DND-41 (cell line): ENCODE measurements around the gene FHIT.

Experiments used
- EZH2 ChIP-seq: IDR thresholded peaks from 3 replicates; pipeline ENCODE4 v1.6.1; 2012; ENCODE audit warnings: borderline replicate concordance, low read depth, mild to moderate bottlenecking, moderate library complexity, low read length, inconsistent platforms; ENCODE audit not compliant: severe bottlenecking
- TF ChIP-seq, protein P1 (sequence below): IDR thresholded peaks from 2 replicates; pipeline ENCODE4 v1.5.1; 2012; ENCODE audit warnings: borderline replicate concordance, low read length, moderate library complexity, mild to moderate bottlenecking; ENCODE audit not compliant: poor library complexity, severe bottlenecking; ENCODE audit errors: extremely low read depth

DNA sequence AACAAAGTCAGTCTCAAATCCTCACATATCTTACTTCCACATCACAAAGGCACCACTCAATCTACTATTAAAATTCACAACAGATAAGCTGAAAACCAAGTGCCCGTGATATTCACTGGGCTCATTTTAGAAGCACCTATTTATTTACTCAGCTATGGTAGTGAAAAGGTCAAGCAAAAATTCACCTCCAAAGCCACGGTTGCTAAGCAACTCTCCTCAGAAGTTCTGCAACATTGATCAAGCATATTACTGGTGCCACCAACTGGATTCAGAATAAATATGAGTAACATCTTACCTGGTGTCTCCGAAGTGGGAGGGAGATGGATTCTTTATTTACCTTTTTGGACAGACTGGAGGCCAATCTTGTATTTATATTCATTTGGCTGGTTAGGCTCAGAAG, 714.8 kb downstream of the FHIT start:
- TF ChIP-seq EZH2, result no peak
- TF ChIP-seq, protein P1, sequence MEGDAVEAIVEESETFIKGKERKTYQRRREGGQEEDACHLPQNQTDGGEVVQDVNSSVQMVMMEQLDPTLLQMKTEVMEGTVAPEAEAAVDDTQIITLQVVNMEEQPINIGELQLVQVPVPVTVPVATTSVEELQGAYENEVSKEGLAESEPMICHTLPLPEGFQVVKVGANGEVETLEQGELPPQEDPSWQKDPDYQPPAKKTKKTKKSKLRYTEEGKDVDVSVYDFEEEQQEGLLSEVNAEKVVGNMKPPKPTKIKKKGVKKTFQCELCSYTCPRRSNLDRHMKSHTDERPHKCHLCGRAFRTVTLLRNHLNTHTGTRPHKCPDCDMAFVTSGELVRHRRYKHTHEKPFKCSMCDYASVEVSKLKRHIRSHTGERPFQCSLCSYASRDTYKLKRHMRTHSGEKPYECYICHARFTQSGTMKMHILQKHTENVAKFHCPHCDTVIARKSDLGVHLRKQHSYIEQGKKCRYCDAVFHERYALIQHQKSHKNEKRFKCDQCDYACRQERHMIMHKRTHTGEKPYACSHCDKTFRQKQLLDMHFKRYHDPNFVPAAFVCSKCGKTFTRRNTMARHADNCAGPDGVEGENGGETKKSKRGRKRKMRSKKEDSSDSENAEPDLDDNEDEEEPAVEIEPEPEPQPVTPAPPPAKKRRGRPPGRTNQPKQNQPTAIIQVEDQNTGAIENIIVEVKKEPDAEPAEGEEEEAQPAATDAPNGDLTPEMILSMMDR, result no peak
